Activated CD4-positive, alpha-beta memory T cell treated with anti-CD3 and anti-CD28 coated beads for 36 hours (primary cell): ENCODE measurements around the gene CA11. TPM values are rescaled to one million over a fixed set of nuclear protein-coding genes. Genes with fewer than 3 reads are reported as not detected.

Experiments
- CTCF ChIA-PET: fragments of 350-600 bp; sonication (Branson Sonifier 250); formaldehyde crosslinking; loops from one replicate; lab custom pipeline; 2021; ENCODE audit warnings: antibody characterized with exemption, inconsistent platforms; lab: Charles Lee
- POLR2A ChIA-PET: fragments of 350-600 bp; sonication (Branson Sonifier 250); formaldehyde crosslinking; loops from one replicate; lab custom pipeline; 2021; ENCODE audit warnings: antibody characterized with exemption; lab: Charles Lee
- DNase-seq: peaks from one replicate; pipeline ENCODE4 v3.0.0-alpha.2; 2020
- H3K27ac Mint-ChIP-seq: one replicate; pipeline ENCODE4 v1.8.0; 2021; ENCODE audit warnings: mixed read lengths
- H3K27me3 Mint-ChIP-seq: one replicate; pipeline ENCODE4 v1.8.0; 2021; ENCODE audit warnings: mixed read lengths
- H3K36me3 Mint-ChIP-seq: one replicate; pipeline ENCODE4 v1.8.0; 2021; ENCODE audit warnings: mixed read lengths
- H3K4me1 Mint-ChIP-seq: one replicate; pipeline ENCODE4 v1.8.0; 2021; ENCODE audit warnings: low read depth, mixed read lengths
- H3K4me3 Mint-ChIP-seq: one replicate; pipeline ENCODE4 v1.8.0; 2021; ENCODE audit warnings: mild to moderate bottlenecking, mixed read lengths
- H3K9me3 Mint-ChIP-seq: one replicate; pipeline ENCODE4 v1.8.0; 2021; ENCODE audit warnings: mixed read lengths
- intact Hi-C: fragments of 100-400 bp; cut with micrococcal nuclease; formaldehyde crosslinking; loops from one replicate; pipeline ENCODE4 v1.15.1; 2023
- total RNA-seq, 2 experiments: library from RNA; stranded (reverse); gene quantifications; one replicate each; pipeline ENCODE4 v1.2.3, GENCODE V29; 2021

Gene CA11
- total RNA-seq, 2 experiments from 2014 or later, result 12.7 to 15.9 TPM

DNA sequence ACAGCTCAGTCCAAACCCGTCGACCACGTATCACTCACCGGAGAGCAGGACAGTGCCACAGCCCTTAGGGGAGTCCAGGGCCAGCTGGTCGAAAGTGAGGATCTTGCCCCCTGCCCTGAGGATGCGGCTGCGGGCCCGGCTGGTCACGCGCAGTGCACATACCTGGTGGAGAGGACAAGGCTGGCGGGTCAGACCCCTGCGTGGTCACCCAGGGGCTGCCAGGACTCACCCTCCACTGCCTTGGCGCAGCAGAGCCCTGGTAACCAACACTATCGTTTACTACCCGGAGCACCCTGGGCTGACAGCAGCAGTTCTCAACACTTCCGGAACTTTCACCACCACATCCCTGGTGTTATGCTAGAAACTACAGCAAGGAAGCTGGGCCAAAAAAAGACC, 29.9 kb downstream of the CA11 start:
- CTCF ChIA-PET, result interaction anchor here (0.7 to 1.4 kb wide), 3 partner anchors 21 to 225 kb away, joined by 3 read pairs; partner anchors contain the start of genes CA11 and KDELR1
- H3K36me3 Mint-ChIP-seq, result peaks cover 46% of the 10 kb centered on the region
- POLR2A ChIA-PET, result interaction anchor here (1.1 kb wide), 1 partner anchor 18 kb away, joined by 3 read pairs; no protein-coding TSS in a partner anchor
- no peak for DNase-seq
- peak overlapping the region; percentile 55 for H3K27ac Mint-ChIP-seq
- no peaks in the 10 kb centered on the region for H3K27me3 Mint-ChIP-seq
- no peaks in the 10 kb centered on the region for H3K9me3 Mint-ChIP-seq
- H3K4me1 Mint-ChIP-seq, result peaks cover 36% of the 10 kb centered on the region
- H3K4me3 Mint-ChIP-seq, result peak overlapping the region; percentile 96
- intact Hi-C loops, result loop anchor here (5.0 kb wide), 1 partner anchor 284 kb away; no protein-coding TSS in a partner anchor

DNA sequence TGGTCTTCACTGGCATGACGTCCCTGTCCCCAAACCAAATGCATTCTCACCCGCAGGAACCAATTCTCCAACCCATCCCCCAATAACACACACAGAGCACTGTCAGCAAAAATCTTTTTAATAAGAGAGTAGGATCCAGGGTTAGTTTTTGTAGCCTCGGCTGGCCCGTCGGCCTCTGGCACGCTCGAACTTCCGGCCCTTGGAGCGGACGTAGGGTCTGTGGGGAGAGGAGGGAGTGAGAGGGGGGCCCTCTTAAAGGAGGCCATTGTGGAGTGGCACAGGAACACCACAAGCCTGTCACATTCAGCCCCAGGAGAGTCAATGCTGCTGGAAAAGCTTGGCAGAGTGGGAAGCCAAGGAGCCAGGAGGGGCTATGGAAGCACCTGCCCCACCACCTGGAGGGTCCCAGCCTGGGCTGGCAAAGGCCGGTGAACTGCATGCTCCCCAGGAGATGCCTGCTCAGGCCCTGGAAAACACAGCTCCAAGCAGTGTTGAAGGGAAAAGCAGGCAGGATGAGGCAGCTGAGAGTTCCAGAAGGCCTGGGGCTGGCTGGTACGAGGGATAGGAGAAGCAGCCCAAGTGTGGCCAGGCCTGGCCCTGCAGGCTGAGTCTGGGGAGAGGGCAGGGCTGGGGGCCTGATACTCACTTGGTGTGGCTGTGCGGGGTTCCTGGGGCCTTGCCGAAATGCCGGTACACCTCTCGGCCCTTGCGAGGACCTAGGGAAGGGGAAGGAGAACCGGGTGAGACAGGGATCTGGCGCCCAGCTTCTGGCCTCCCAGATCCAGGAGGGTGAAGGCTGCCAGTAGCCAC, 30.6 kb downstream of the CA11 start:
- Mint-ChIP-seq H3K9me3 (no peaks in the 10 kb centered on the region), H3K36me3 (peaks cover 46% of the 10 kb centered on the region), H3K4me1 (peaks cover 36% of the 10 kb centered on the region), H3K4me3 (peak overlapping the region; percentile 17), H3K27me3 (no peaks in the 10 kb centered on the region), H3K27ac (no peak overlapping the region)
- CTCF ChIA-PET, result no interaction called here
- intact Hi-C loops, result loop anchor here (5.0 kb wide), 1 partner anchor 283 kb away; no protein-coding TSS in a partner anchor
- POLR2A ChIA-PET, result interaction anchor here (1.1 kb wide), 1 partner anchor 9 kb away, joined by 4 read pairs; no protein-coding TSS in a partner anchor
- DNase-seq, result no peak

DNA sequence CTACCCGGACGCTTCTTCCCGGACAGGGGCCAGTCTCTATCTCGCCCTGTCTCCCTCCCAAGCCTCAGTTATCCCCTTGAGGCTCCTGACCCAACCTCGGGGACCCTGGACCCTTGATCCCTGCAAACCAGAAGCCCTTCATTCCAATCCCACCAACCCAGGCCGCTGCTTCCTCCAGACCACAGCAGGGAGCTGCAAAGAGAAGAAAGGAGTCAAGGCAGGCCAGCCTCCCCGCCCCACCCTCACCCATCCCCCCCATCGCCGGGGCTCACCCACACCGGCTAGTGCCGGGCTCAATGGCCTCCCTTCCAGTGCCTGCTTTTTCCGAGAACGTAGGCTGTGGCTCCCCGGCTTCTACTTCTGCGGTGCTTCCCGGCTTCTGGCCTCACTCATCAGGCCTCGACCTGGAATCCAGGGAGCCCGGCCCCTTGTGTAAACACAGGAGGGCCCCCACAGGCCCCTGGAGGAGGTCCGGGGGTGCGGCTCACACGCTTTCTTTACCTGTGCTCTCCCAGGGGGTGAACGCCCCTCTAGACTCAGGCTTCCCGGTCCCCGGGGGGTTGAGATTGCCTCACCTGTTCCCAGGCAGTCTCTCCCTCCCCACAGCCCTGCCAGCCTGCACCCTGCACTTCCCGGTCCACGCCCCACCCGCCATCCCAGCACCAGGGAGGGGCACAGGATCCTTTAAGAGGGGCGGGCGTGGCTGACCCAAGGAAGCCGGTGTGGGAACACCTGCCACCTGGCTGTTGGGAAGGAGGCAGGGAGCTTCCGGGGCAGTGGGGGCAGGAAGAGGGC, 31.4 kb downstream of the CA11 start, which contains the start of gene FAM83E:
FAM83E (minus strand) TSS at position 641 of the 795 bp plus-strand sequence. CDS start 1,704 bp downstream, outside the sequence.
- no peaks in the 10 kb centered on the region for H3K27me3 Mint-ChIP-seq
- ChIA-PET POLR2A (interaction anchor here (1.1 kb wide), 1 partner anchor 9 kb away, joined by 4 read pairs; no protein-coding TSS in a partner anchor), CTCF (no interaction called here)
- peak within 1 kb of the TSS; percentile 14 for H3K27ac Mint-ChIP-seq
- H3K9me3 Mint-ChIP-seq, result no peaks in the 10 kb centered on the region
- H3K4me3 Mint-ChIP-seq, result peak within 1 kb of the TSS; percentile 17
- peaks cover 42% of the 10 kb centered on the region for H3K36me3 Mint-ChIP-seq
- H3K4me1 Mint-ChIP-seq, result peaks cover 28% of the 10 kb centered on the region
- intact Hi-C loops, result loop anchor here (5.0 kb wide), 1 partner anchor 282 kb away; no protein-coding TSS in a partner anchor
- DNase-seq, result no peak

DNA sequence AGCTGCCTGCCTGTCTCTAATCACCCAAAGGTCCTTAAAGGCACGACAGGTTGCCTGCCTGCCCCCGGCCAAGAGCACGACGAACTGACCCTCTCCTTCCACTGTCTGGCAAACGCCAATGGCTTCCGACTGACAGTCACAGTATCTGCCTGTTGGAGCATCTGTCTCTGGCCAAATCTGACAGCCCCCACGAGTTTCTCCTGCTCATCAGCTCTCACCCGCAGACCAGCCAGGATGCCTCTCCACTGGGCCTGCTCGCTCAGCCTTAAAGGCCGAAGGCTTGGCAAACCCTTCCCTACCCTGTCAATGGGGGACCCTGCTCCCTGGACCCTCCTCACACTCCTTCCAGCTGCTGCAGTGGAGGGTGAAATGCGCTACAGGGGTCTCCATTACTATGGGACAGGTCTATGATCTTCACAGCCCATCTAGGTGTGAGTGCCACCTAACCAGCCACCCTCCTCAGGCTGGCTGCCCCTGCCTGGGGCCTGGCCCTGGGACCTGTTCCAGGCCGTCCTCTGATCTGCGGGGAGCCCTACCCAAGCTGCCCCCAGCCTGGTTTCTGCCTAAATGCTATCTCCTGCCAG, 32.0 kb downstream of the CA11 start:
- Mint-ChIP-seq H3K27me3 (no peaks in the 10 kb centered on the region), H3K27ac (peak overlapping the region; percentile 14), H3K9me3 (no peaks in the 10 kb centered on the region), H3K4me1 (peaks cover 26% of the 10 kb centered on the region), H3K36me3 (peaks cover 39% of the 10 kb centered on the region), H3K4me3 (no peak overlapping the region)
- DNase-seq, result no peak
- ChIA-PET CTCF (interaction anchor here (1.8 kb wide), 1 partner anchor 125 kb away, joined by 7 read pairs; no protein-coding TSS in a partner anchor), POLR2A (no interaction called here)
- intact Hi-C loops, result no loop called here

DNA sequence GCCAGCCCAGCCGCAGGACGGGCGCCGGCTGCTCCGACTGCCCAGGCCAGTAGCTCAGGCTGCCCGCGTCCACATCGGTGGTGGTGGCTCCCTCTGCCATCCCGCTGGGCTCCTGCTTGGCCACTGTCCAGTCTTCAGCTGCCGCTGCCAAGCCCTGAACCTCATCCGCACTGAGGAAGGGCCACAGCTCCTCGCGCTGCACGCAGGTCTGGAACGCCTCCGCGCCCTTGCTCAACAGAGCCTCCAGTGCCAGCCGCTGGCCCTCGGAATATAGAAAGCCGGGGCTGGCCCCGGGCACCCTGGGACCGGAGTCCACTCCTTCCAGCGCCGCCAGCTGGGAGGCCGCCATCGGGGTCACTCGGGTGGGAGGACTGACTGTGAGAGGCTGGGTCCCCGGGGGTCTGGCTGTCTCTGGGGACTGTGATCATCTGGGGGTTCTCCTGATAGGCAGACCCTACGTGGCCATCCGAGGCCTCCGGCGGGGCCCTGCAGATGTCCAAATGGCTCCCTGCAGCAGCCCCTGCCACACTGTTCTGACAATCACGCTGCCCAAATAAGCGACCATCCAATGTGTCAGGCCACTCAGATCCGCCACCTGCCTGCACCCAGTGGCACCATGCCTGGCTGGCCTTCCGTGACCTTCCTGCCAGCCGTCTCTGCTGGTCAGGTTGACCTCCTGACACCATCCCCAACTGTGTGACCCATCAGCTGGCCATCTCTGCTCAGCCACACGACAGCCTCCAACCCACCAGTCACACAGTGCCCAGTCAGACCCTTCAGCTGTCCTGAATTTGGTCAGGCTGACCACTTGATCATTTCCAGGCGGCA, 32.7 kb downstream of the CA11 start:
- CTCF ChIA-PET, result interaction anchor here (1.4 to 1.8 kb wide), 2 partner anchors 24 to 124 kb away, joined by 5 to 7 read pairs; no protein-coding TSS in a partner anchor
- Mint-ChIP-seq H3K4me1 (peaks cover 25% of the 10 kb centered on the region), H3K4me3 (no peak overlapping the region), H3K36me3 (peaks cover 32% of the 10 kb centered on the region), H3K9me3 (no peaks in the 10 kb centered on the region), H3K27me3 (no peaks in the 10 kb centered on the region), H3K27ac (no peak overlapping the region)
- intact Hi-C loops, result no loop called here
- POLR2A ChIA-PET, result no interaction called here
- DNase-seq, result no peak

DNA sequence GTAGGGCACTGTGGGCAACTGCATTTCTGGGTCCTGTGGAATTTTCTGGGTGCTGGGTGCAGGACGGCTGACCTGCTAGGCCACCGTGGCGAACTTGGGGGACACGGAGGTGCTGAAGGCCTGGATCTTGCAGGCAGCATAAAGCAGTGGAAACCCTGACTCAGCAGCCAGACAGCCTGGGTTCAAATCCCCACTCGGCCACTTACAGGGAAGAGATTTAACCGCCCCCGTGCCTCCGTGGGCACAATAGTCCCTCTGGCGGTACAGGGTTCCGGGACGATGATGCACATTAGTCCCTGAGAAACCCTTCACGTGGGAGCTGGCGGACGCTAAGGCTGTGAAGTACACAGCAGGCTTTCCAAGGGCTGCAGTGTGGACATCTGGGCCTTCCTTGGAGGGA, 34.1 kb downstream of the CA11 start:
- Mint-ChIP-seq H3K27ac (no peak overlapping the region), H3K27me3 (no peaks in the 10 kb centered on the region), H3K4me3 (no peak overlapping the region), H3K9me3 (no peaks in the 10 kb centered on the region), H3K4me1 (peaks cover 15% of the 10 kb centered on the region), H3K36me3 (peaks cover 19% of the 10 kb centered on the region)
- intact Hi-C loops, result no loop called here
- ChIA-PET CTCF (interaction anchor here (1.4 to 1.8 kb wide), 2 partner anchors 23 to 123 kb away, joined by 5 to 7 read pairs; no protein-coding TSS in a partner anchor), POLR2A (no interaction called here)
- DNase-seq, result no peak

- Mint-ChIP-seq H3K27me3 (no peaks in the 10 kb centered on the region), H3K27ac (no peak overlapping the region), H3K4me1 (no peaks in the 10 kb centered on the region), H3K4me3 (no peak overlapping the region), H3K9me3 (no peaks in the 10 kb centered on the region), H3K36me3 (no peaks in the 10 kb centered on the region)
- intact Hi-C loops, result loop anchor here (5.0 kb wide), 1 partner anchor 127 kb away; no protein-coding TSS in a partner anchor
- CTCF ChIA-PET, result interaction anchor here (1.0 to 3.4 kb wide), 14 partner anchors 8 to 364 kb away, joined by 3 to 48 read pairs (median 4); partner anchors contain the start of genes RPL18 and SPHK2
- DNase-seq, result no peak
- POLR2A ChIA-PET, result interaction anchor here (1.4 kb wide), 1 partner anchor 9 kb away, joined by 15 read pairs; the partner anchor contains the start of genes RPL18 and SPHK2
Observed at GRCh38 chr19:48609571-48610108, 36.3 kb downstream of the CA11 start.

- POLR2A ChIA-PET, result interaction anchor here (1.1 to 1.4 kb wide), 2 partner anchors 10 to 37 kb away, joined by 3 to 15 read pairs; partner anchors contain the start of genes CA11, RPL18 and SPHK2
- intact Hi-C loops, result loop anchor here (5.0 kb wide), 1 partner anchor 127 kb away; no protein-coding TSS in a partner anchor
- Mint-ChIP-seq H3K9me3 (no peaks in the 10 kb centered on the region), H3K4me1 (no peaks in the 10 kb centered on the region), H3K4me3 (no peak overlapping the region), H3K36me3 (no peaks in the 10 kb centered on the region), H3K27me3 (no peaks in the 10 kb centered on the region), H3K27ac (no peak overlapping the region)
- peak; percentile 73 for DNase-seq
- CTCF ChIA-PET, result interaction anchor here (1.0 to 3.4 kb wide), 16 partner anchors 9 to 364 kb away, joined by 3 to 48 read pairs (median 4); partner anchors contain the start of genes RPL18 and SPHK2
Observed at GRCh38 chr19:48608798-48609263, 37.2 kb downstream of the CA11 start.

DNA sequence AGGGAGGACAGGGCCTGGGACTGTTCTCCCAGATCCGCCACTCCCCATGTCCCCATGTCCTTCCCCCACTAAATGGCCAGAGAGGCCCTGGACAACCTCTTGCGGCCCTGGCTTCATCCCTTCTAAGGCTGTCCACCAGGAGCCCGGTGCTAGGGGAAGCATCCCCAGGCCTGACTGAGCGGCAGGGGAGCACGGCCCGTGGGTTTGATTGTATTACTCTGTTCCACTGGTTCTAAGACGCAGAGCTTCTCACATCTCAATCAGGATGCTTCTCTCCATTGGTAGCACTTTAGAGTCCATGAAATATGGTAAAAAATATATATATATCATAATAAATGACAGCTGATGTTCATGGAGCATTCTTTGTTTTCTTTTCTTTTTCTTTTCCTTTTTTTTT, 38.6 kb downstream of the CA11 start:
- H3K9me3 Mint-ChIP-seq, result no peaks in the 10 kb centered on the region
- no peaks in the 10 kb centered on the region for H3K4me1 Mint-ChIP-seq
- no peak overlapping the region for H3K27ac Mint-ChIP-seq
- H3K27me3 Mint-ChIP-seq, result no peaks in the 10 kb centered on the region
- H3K4me3 Mint-ChIP-seq, result no peak overlapping the region
- no peaks in the 10 kb centered on the region for H3K36me3 Mint-ChIP-seq
- intact Hi-C loops, result loop anchor here (5.0 kb wide), 1 partner anchor 125 kb away; no protein-coding TSS in a partner anchor
- no peak for DNase-seq
- POLR2A ChIA-PET, result interaction anchor here (0.6 to 1.1 kb wide), 2 partner anchors 39 to 575 kb away, joined by 3 read pairs; partner anchors contain the start of gene CA11
- CTCF ChIA-PET, result interaction anchor here (0.7 to 3.4 kb wide), 4 partner anchors 18 to 140 kb away, joined by 3 to 48 read pairs (median 34); no protein-coding TSS in a partner anchor
